Natural killer cell (primary cell): ENCODE results near the gene TNS3. TPM values are rescaled to one million over a fixed set of nuclear protein-coding genes. Genes with fewer than 3 reads are reported as not detected.

ENCODE experiments used
- ATAC-seq, 3 donors: fragments of 150-1000 bp in 2 of 3; fragments of 200-7000 bp in 1 of 3; cut with Tn5 transposase; 1 replicate in 1 of 3; 2 replicates in 2 of 3; pipeline ENCODE4 v1.10.0; 2021; ENCODE audit warnings: mild to moderate bottlenecking in 2 of 3, moderate library complexity in 2 of 3
- DNase-seq, 2 donors: peaks; one replicate each; pipeline versions ENCODE4 v3.0.0 to v3.0.0-alpha.2; 2013 to 2021; ENCODE audit warnings: mixed read lengths in 1 of 2
- H3K27ac ChIP-seq: one replicate; pipeline ENCODE4 v1.5.1; 2013; ENCODE audit warnings: mild to moderate bottlenecking, low read length
- H3K27me3 ChIP-seq: one replicate; pipeline ENCODE4 v1.6.1; 2013; ENCODE audit warnings: low read length; ENCODE audit not compliant: control insufficient read depth, insufficient read depth
- H3K36me3 ChIP-seq: one replicate; pipeline ENCODE4 v1.6.1; 2013; ENCODE audit warnings: low read length; ENCODE audit not compliant: control insufficient read depth, insufficient read depth
- H3K4me1 ChIP-seq: one replicate; pipeline ENCODE4 v1.6.1; 2013; ENCODE audit warnings: low read length; ENCODE audit not compliant: control insufficient read depth, insufficient read depth
- H3K4me3 ChIP-seq: one replicate; pipeline ENCODE4 v1.5.1; 2013; ENCODE audit warnings: low read length
- H3K9me3 ChIP-seq: one replicate; pipeline ENCODE4 v1.6.1; 2013; ENCODE audit warnings: low read length; ENCODE audit not compliant: control insufficient read depth, insufficient read depth
- H3K27ac Mint-ChIP-seq, 2 donors: one replicate each; pipeline ENCODE4 v1.8.0; 2022; ENCODE audit warnings: mild to moderate bottlenecking in 2 of 2, mixed read lengths in 2 of 2, moderate library complexity in 1 of 2
- H3K27me3 Mint-ChIP-seq, 2 donors: one replicate each; pipeline ENCODE4 v1.8.0; 2022; ENCODE audit warnings: low read depth in 2 of 2, mixed read lengths in 2 of 2
- H3K36me3 Mint-ChIP-seq: one replicate; pipeline ENCODE4 v1.8.0; 2022; ENCODE audit warnings: mixed read lengths
- H3K4me1 Mint-ChIP-seq, 2 donors: one replicate each; pipeline ENCODE4 v1.8.0; 2022; ENCODE audit warnings: mixed read lengths in 2 of 2
- H3K4me3 Mint-ChIP-seq: one replicate; pipeline ENCODE4 v1.8.0; 2022; ENCODE audit warnings: mild to moderate bottlenecking, moderate library complexity, mixed read lengths
- H3K9me3 Mint-ChIP-seq, 2 donors: one replicate each; pipeline ENCODE4 v1.8.0; 2022; ENCODE audit warnings: mixed read lengths in 2 of 2
- CTCF ChIP-seq: fragments of 200-600 bp; IDR thresholded peaks from one replicate; pipeline ENCODE4 v1.8.0; 2022; ENCODE audit warnings: antibody characterized with exemption
- WGBS: methylation state at CpG from one replicate; pipeline ENCODE4 v1.1.7; 2013; ENCODE audit warnings: missing lambda C conversion rate; ENCODE audit not compliant: insufficient coverage; 5-methylcytosine and 5-hydroxymethylcytosine counted together
- intact Hi-C: fragments of 100-400 bp; cut with micrococcal nuclease; formaldehyde crosslinking; loops from one replicate; pipeline ENCODE4 v1.14.2; 2022
- total RNA-seq, 4 donors: library from RNA; stranded (reverse); fragments of 120-200 nt in 1 of 4; gene quantifications; one replicate each; pipeline versions ENCODE4 v1.2.3 to v1.2.4, GENCODE V29; 2013 to 2022

The TNS3 gene
- total RNA-seq, 3 donors from 2014 or later (not counting 1 experiment from before 2014, with no cell fraction given), result 1.6 to 3.5 (median 2.9) TPM

GRCh38 chr7:47416492-47417480 is 165.1 kb downstream of the TNS3 start:
- no peaks in the 10 kb centered on the region for H3K9me3 Mint-ChIP-seq
- no peaks in the 10 kb centered on the region for H3K36me3 Mint-ChIP-seq
- DNase-seq (no peak), ATAC-seq (no peak)
- H3K27me3 Mint-ChIP-seq, result no peaks in the 10 kb centered on the region
- no peak overlapping the region for H3K27ac Mint-ChIP-seq
- H3K4me1 ChIP-seq, result no peaks in the 10 kb centered on the region
- H3K4me3 Mint-ChIP-seq, result no peak overlapping the region
- H3K27me3 ChIP-seq, result no peaks in the 10 kb centered on the region
- H3K36me3 ChIP-seq, result no peaks in the 10 kb centered on the region
- H3K4me3 ChIP-seq, result no peak overlapping the region
- intact Hi-C loops, result no loop called here
- no peak for TF ChIP-seq CTCF
- H3K9me3 ChIP-seq, result no peaks in the 10 kb centered on the region
- 87% methylated on average over 21 of the region's 21 CpGs for WGBS
- H3K4me1 Mint-ChIP-seq, result no peaks in the 10 kb centered on the region
- H3K27ac ChIP-seq, result no peak overlapping the region

- Mint-ChIP-seq H3K36me3 (no peaks in the 10 kb centered on the region), H3K27ac (no peak overlapping the region), H3K9me3 (no peaks in the 10 kb centered on the region), H3K4me1 (no peaks in the 10 kb centered on the region), H3K4me3 (no peak overlapping the region), H3K27me3 (no peaks in the 10 kb centered on the region)
- Histone ChIP-seq H3K36me3 (no peaks in the 10 kb centered on the region), H3K4me1 (no peaks in the 10 kb centered on the region), H3K27me3 (no peaks in the 10 kb centered on the region), H3K4me3 (no peak overlapping the region), H3K9me3 (no peaks in the 10 kb centered on the region), H3K27ac (no peak overlapping the region)
- ATAC-seq, result no peak
- no peak for TF ChIP-seq CTCF
- no peak for DNase-seq
- intact Hi-C loops, result no loop called here
- 88% methylated on average over 17 of the region's 17 CpGs for WGBS
These were observed 166.3 kb downstream of the TNS3 start for GRCh38 chr7:47415318-47416212.

- no peak overlapping the region for H3K4me3 ChIP-seq
- H3K4me1 ChIP-seq, result no peaks in the 10 kb centered on the region
- H3K4me1 Mint-ChIP-seq, result no peaks in the 10 kb centered on the region
- no peak overlapping the region for H3K27ac ChIP-seq
- H3K4me3 Mint-ChIP-seq, result no peak overlapping the region
- no peak overlapping the region for H3K27ac Mint-ChIP-seq
- H3K27me3 Mint-ChIP-seq, result no peaks in the 10 kb centered on the region
- ATAC-seq (no peak), DNase-seq (no peak)
- no peaks in the 10 kb centered on the region for H3K9me3 Mint-ChIP-seq
- intact Hi-C loops, result no loop called here
- H3K36me3 ChIP-seq, result no peaks in the 10 kb centered on the region
- H3K36me3 Mint-ChIP-seq, result no peaks in the 10 kb centered on the region
- H3K27me3 ChIP-seq, result no peaks in the 10 kb centered on the region
- no peaks in the 10 kb centered on the region for H3K9me3 ChIP-seq
- no peak for TF ChIP-seq CTCF
- WGBS, result 88% methylated on average over 17 of the region's 17 CpGs
These were observed 167.3 kb downstream of the TNS3 start for GRCh38 chr7:47414342-47415317.
